H1 (cell line): Measurements from ENCODE around the gene KLHL17.

Source experiments
- EZH2 ChIP-seq: fragments of 200-600 bp; sonication (generic); IDR thresholded peaks from 2 replicates; pipeline ENCODE4 v1.7.1; 2012; ENCODE audit warnings: low read depth, mild to moderate bottlenecking, moderate library complexity, low read length, inconsistent platforms; ENCODE audit not compliant: severe bottlenecking
- GABPA ChIP-seq: IDR thresholded peaks from 2 replicates; pipeline ENCODE4 v1.6.1; 2011; ENCODE audit warnings: mild to moderate bottlenecking, low read length, moderate library complexity, borderline replicate concordance; ENCODE audit not compliant: insufficient read depth
- POLR2A ChIP-seq, 2 experiments: IDR thresholded peaks; 1 replicate in 1 of 2; 2 replicates in 1 of 2; pipeline ENCODE4 v1.6.1; 2011; ENCODE audit warnings: low read depth in 2 of 2, low read length in 2 of 2, mild to moderate bottlenecking in 2 of 2; ENCODE audit errors: control extremely low read depth in 1 of 2
- POLR2AphosphoS5 ChIP-seq: IDR thresholded peaks from 2 replicates; pipeline ENCODE4 v1.6.1; 2011; ENCODE audit warnings: low read depth, low read length
- RAD21 ChIP-seq, 2 experiments: IDR thresholded peaks in 1 of 2; conservative IDR thresholded peaks in 1 of 2; 2 replicates each; pipeline ENCODE4 v1.6.1; 2011; ENCODE audit warnings: low read depth in 2 of 2, low read length in 2 of 2, improper control_type of control experiment in 1 of 2, inconsistent platforms in 1 of 2, mild to moderate bottlenecking in 1 of 2, moderate library complexity in 1 of 2
- SP1 ChIP-seq: IDR thresholded peaks from 2 replicates; pipeline ENCODE4 v1.6.1; 2011; ENCODE audit warnings: low read depth, low read length
- SP2 ChIP-seq: IDR thresholded peaks from 2 replicates; pipeline ENCODE4 v1.6.1; 2012; ENCODE audit warnings: mild to moderate bottlenecking, low read length, inconsistent platforms
- TCF12 ChIP-seq: IDR thresholded peaks from 2 replicates; pipeline ENCODE4 v1.6.1; 2011; ENCODE audit warnings: low read depth, mild to moderate bottlenecking, low read length
- TF ChIP-seq, protein P1 (sequence below), 3 experiments: IDR thresholded peaks; 1 replicate in 2 of 3; 2 replicates in 1 of 3; pipeline versions ENCODE4 v1.5.1 to v1.6.1; 2011; ENCODE audit warnings: low read length in 3 of 3, mild to moderate bottlenecking in 3 of 3, inconsistent platforms in 2 of 3, low read depth in 1 of 3, moderate library complexity in 1 of 3; ENCODE audit not compliant: insufficient read depth in 1 of 3; ENCODE audit errors: control extremely low read depth in 1 of 3
- TF ChIP-seq, protein P2 (sequence below): IDR thresholded peaks from 2 replicates; pipeline ENCODE4 v1.6.1; 2012; ENCODE audit warnings: low read length, inconsistent platforms

DNA sequence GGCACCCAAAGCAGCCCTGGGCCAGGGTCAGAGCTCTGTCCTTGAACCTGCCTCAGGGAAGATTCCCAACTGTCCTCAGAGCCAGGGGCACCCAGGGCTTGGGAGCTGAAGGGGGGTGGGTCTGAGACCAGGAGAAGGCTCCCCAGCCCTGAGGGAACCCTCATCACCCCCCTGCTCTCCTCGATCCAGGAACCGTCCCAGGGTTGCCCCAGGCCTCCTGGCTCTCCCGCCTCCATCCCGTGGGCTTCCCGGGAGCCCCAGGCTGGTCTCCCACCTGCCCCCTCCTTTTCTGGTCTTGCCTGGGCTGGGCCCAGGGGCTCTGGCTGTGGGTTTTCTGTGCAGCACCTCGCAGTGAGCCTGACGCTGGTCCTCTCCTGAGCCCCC lies 43.3 kb upstream of the KLHL17 start:
- TF ChIP-seq, protein P1, sequence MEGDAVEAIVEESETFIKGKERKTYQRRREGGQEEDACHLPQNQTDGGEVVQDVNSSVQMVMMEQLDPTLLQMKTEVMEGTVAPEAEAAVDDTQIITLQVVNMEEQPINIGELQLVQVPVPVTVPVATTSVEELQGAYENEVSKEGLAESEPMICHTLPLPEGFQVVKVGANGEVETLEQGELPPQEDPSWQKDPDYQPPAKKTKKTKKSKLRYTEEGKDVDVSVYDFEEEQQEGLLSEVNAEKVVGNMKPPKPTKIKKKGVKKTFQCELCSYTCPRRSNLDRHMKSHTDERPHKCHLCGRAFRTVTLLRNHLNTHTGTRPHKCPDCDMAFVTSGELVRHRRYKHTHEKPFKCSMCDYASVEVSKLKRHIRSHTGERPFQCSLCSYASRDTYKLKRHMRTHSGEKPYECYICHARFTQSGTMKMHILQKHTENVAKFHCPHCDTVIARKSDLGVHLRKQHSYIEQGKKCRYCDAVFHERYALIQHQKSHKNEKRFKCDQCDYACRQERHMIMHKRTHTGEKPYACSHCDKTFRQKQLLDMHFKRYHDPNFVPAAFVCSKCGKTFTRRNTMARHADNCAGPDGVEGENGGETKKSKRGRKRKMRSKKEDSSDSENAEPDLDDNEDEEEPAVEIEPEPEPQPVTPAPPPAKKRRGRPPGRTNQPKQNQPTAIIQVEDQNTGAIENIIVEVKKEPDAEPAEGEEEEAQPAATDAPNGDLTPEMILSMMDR (IDR thresholded peaks at IDR 0.05; ENCODE audit: control extremely low read depth in 1 of 3, insufficient read depth in 1 of 3, low read depth in 1 of 3, low read length in 3 of 3) = no peak
- TF ChIP-seq POLR2A (IDR thresholded peaks at IDR 0.05; ENCODE audit: control extremely low read depth in 1 of 2, low read depth in 2 of 2, low read length in 2 of 2) = no peak
- TF ChIP-seq SP1 = no peak
- no peak for TF ChIP-seq EZH2
- TF ChIP-seq POLR2AphosphoS5 = no peak
- no peak for TF ChIP-seq SP2
- TF ChIP-seq TCF12 = no peak
- TF ChIP-seq RAD21 (IDR thresholded peaks at IDR 0.05 in 1 of 2, conservative IDR thresholded peaks at IDR 0.05 in 1 of 2; ENCODE audit: low read depth in 2 of 2, low read length in 2 of 2) = no peak
- TF ChIP-seq GABPA = no peak
- TF ChIP-seq, protein P2, sequence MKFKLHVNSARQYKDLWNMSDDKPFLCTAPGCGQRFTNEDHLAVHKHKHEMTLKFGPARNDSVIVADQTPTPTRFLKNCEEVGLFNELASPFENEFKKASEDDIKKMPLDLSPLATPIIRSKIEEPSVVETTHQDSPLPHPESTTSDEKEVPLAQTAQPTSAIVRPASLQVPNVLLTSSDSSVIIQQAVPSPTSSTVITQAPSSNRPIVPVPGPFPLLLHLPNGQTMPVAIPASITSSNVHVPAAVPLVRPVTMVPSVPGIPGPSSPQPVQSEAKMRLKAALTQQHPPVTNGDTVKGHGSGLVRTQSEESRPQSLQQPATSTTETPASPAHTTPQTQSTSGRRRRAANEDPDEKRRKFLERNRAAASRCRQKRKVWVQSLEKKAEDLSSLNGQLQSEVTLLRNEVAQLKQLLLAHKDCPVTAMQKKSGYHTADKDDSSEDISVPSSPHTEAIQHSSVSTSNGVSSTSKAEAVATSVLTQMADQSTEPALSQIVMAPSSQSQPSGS = no peak
